ENCODE measurements around the gene GSDMA.

GSDMA gene

GRCh38 chr17:39922006-39922405, 40.8 kb upstream of the GSDMA start:
- peaks cover 10% of the 10 kb centered on the region; the same call in 1 of the 2 replicates for H3K36me3 ChIP-seq (ENCODE audit: insufficient read depth, low read length)
- TF ChIP-seq POLR2AphosphoS5 (IDR thresholded peaks at IDR 0.05; ENCODE audit: borderline replicate concordance, low read depth, low read length) (no peak), FOXP2 (optimal IDR thresholded peaks at IDR 0.05; ENCODE audit: control extremely low read depth, extremely low read length, insufficient read depth) (no peak), EZH2 (IDR thresholded peaks at IDR 0.05) (no peak)

GRCh38 chr17:39923230-39923629, 39.6 kb upstream of the GSDMA start:
- H3K9ac ChIP-seq (ENCODE audit: insufficient read length): no peak overlapping the region
- H3K27ac ChIP-seq: no peak overlapping the region
- DNase-seq (ENCODE audit: low read depth, low spot score): no peak
- no peak for TF ChIP-seq POLR2AphosphoS5 (IDR thresholded peaks at IDR 0.05; ENCODE audit: borderline replicate concordance, low read depth, low read length)
- TF ChIP-seq FOXP2 (optimal IDR thresholded peaks at IDR 0.05; ENCODE audit: control extremely low read depth, extremely low read length, insufficient read depth): no peak
- no peak for TF ChIP-seq EZH2 (IDR thresholded peaks at IDR 0.05)
- H3K36me3 ChIP-seq (ENCODE audit: insufficient read depth, low read length): peaks cover 10% of the 10 kb centered on the region; the same call in 1 of the 2 replicates
- H3K9me3 ChIP-seq (ENCODE audit: low read depth, low read length): no peaks in the 10 kb centered on the region
- H3K4me3 ChIP-seq: no peak overlapping the region

More at GRCh38 chr17:39922006-39922405, 40.8 kb upstream of the GSDMA start:
- DNase-seq (ENCODE audit: low read depth, low spot score): no peak
- H3K9ac ChIP-seq (ENCODE audit: insufficient read length): no peak overlapping the region
- no peaks in the 10 kb centered on the region for H3K9me3 ChIP-seq (ENCODE audit: low read depth, low read length)
- H3K4me3 ChIP-seq: no peak overlapping the region
- H3K27ac ChIP-seq: no peak overlapping the region

- Histone ChIP-seq H3K4me3 (no peak overlapping the region), H3K9me3 (ENCODE audit: low read depth, low read length) (no peaks in the 10 kb centered on the region), H3K27ac (no peak overlapping the region), H3K36me3 (ENCODE audit: insufficient read depth, low read length) (peaks cover 10% of the 10 kb centered on the region; the same call in 1 of the 2 replicates), H3K9ac (ENCODE audit: insufficient read length) (peak overlapping the region; percentile 15)
- TF ChIP-seq EZH2 (IDR thresholded peaks at IDR 0.05) (no peak), POLR2AphosphoS5 (IDR thresholded peaks at IDR 0.05; ENCODE audit: borderline replicate concordance, low read depth, low read length) (no peak), FOXP2 (optimal IDR thresholded peaks at IDR 0.05; ENCODE audit: control extremely low read depth, extremely low read length, insufficient read depth) (no peak)
- no peak for DNase-seq (ENCODE audit: low read depth, low spot score)
These were observed 38.7 kb upstream of the GSDMA start for GRCh38 chr17:39923836-39924690.

GRCh38 chr17:39924691-39925055, 38.1 kb upstream of the GSDMA start:
- peak overlapping the region; percentile 15 for H3K9ac ChIP-seq (ENCODE audit: insufficient read length)
- H3K36me3 ChIP-seq (ENCODE audit: insufficient read depth, low read length): peaks cover 10% of the 10 kb centered on the region; the same call in 1 of the 2 replicates
- TF ChIP-seq EZH2 (IDR thresholded peaks at IDR 0.05) (no peak), POLR2AphosphoS5 (IDR thresholded peaks at IDR 0.05; ENCODE audit: borderline replicate concordance, low read depth, low read length) (no peak), FOXP2 (optimal IDR thresholded peaks at IDR 0.05; ENCODE audit: control extremely low read depth, extremely low read length, insufficient read depth) (no peak)
- H3K4me3 ChIP-seq: no peak overlapping the region
- no peak for DNase-seq (ENCODE audit: low read depth, low spot score)
- H3K27ac ChIP-seq: no peak overlapping the region
- H3K9me3 ChIP-seq (ENCODE audit: low read depth, low read length): no peaks in the 10 kb centered on the region

GRCh38 chr17:39925282-39926134, 37.3 kb upstream of the GSDMA start:
- Histone ChIP-seq H3K4me3 (no peak overlapping the region), H3K9ac (ENCODE audit: insufficient read length) (no peak overlapping the region), H3K9me3 (ENCODE audit: low read depth, low read length) (no peaks in the 10 kb centered on the region), H3K36me3 (ENCODE audit: insufficient read depth, low read length) (peaks cover 10% of the 10 kb centered on the region; the same call in 1 of the 2 replicates), H3K27ac (no peak overlapping the region)
- DNase-seq (ENCODE audit: low read depth, low spot score): no peak
- TF ChIP-seq POLR2AphosphoS5 (IDR thresholded peaks at IDR 0.05; ENCODE audit: borderline replicate concordance, low read depth, low read length) (no peak), FOXP2 (optimal IDR thresholded peaks at IDR 0.05; ENCODE audit: control extremely low read depth, extremely low read length, insufficient read depth) (no peak), EZH2 (IDR thresholded peaks at IDR 0.05) (no peak)

GRCh38 chr17:39926135-39926587, 36.6 kb upstream of the GSDMA start:
- TF ChIP-seq FOXP2 (optimal IDR thresholded peaks at IDR 0.05; ENCODE audit: control extremely low read depth, extremely low read length, insufficient read depth) (no peak), POLR2AphosphoS5 (IDR thresholded peaks at IDR 0.05; ENCODE audit: borderline replicate concordance, low read depth, low read length) (no peak), EZH2 (IDR thresholded peaks at IDR 0.05) (no peak)
- Histone ChIP-seq H3K27ac (no peak overlapping the region), H3K9ac (ENCODE audit: insufficient read length) (peak overlapping the region; percentile 90), H3K9me3 (ENCODE audit: low read depth, low read length) (no peaks in the 10 kb centered on the region), H3K4me3 (peak overlapping the region; percentile 92), H3K36me3 (ENCODE audit: insufficient read depth, low read length) (peaks cover 10% of the 10 kb centered on the region; the same call in 1 of the 2 replicates)
- DNase-seq (ENCODE audit: low read depth, low spot score): no peak

- no peak for TF ChIP-seq POLR2AphosphoS5 (IDR thresholded peaks at IDR 0.05; ENCODE audit: borderline replicate concordance, low read depth, low read length)
- TF ChIP-seq EZH2 (IDR thresholded peaks at IDR 0.05): no peak
- TF ChIP-seq FOXP2 (optimal IDR thresholded peaks at IDR 0.05; ENCODE audit: control extremely low read depth, extremely low read length, insufficient read depth): no peak
- Histone ChIP-seq H3K9ac (ENCODE audit: insufficient read length) (peak overlapping the region; percentile 90), H3K27ac (no peak overlapping the region), H3K4me3 (peak overlapping the region; percentile 92), H3K36me3 (ENCODE audit: insufficient read depth, low read length) (peaks cover 10% of the 10 kb centered on the region; the same call in 1 of the 2 replicates), H3K9me3 (ENCODE audit: low read depth, low read length) (no peaks in the 10 kb centered on the region)
- no peak for DNase-seq (ENCODE audit: low read depth, low spot score)
These were observed 36.2 kb upstream of the GSDMA start for GRCh38 chr17:39926588-39927100.
